ENCODE data around the gene RASL12. TPM values are rescaled to one million over a fixed set of nuclear protein-coding genes. Genes with fewer than 3 reads are reported as not detected.
"Not testable (repeated sequence)": the region's sequence is repeated elsewhere in the genome, so short reads cannot be mapped to it uniquely, and the experiment has no call there.

Gene RASL12
- total RNA-seq, 1 donor from 2014 or later = 1.4 TPM

- no peak for DNase-seq
These were observed 39.5 kb downstream of the RASL12 start for GRCh38 chr15:65028338-65028737.

- no peak for DNase-seq
These were observed 40.2 kb downstream of the RASL12 start for GRCh38 chr15:65027593-65027992.

- no peak for DNase-seq
These were observed 41.0 kb downstream of the RASL12 start for GRCh38 chr15:65026756-65027155.

- DNase-seq = no peak
These were observed 46.3 kb downstream of the RASL12 start for GRCh38 chr15:65021488-65021887.

- no peak for DNase-seq
These were observed 47.4 kb downstream of the RASL12 start for GRCh38 chr15:65020419-65020818.

GRCh38 chr15:65011198-65011597 is 56.6 kb downstream of the RASL12 start:
- not testable (repeated sequence) for DNase-seq

- DNase-seq = no peak
These were observed 58.8 kb downstream of the RASL12 start for GRCh38 chr15:65008983-65009382.

GRCh38 chr15:65006876-65007275 is 60.9 kb downstream of the RASL12 start:
- no peak for DNase-seq

- no peak for DNase-seq
These were observed 62.8 kb downstream of the RASL12 start for GRCh38 chr15:65004993-65005392.

Small RNAs within 50 kb of the gene (small RNA-seq; reads per million reads assigned to genes)
- not detected for gene AC013553.1

Other genes starting within 250 kb of the RASL12 start
- gene PIF1, start 242.3 kb downstream of the RASL12 start, total RNA-seq = 0.47 TPM
- gene PLEKHO2, start 226.1 kb downstream of the RASL12 start, total RNA-seq = 6.7 TPM
- 15.6 TPM for gene ANKDD1A, start 156.1 kb downstream of the RASL12 start, total RNA-seq
- gene SPG21, start 78.1 kb downstream of the RASL12 start, total RNA-seq = 49.0 TPM
- gene MTFMT, start 38.4 kb downstream of the RASL12 start, total RNA-seq = 16.1 TPM
- gene SLC51B, start 22.6 kb downstream of the RASL12 start, total RNA-seq = not detected
- gene KBTBD13, start 8.8 kb upstream of the RASL12 start, total RNA-seq = not detected
- 2.7 TPM for gene UBAP1L, start 47.2 kb upstream of the RASL12 start, total RNA-seq
- 19.7 TPM for gene PDCD7, start 65.8 kb upstream of the RASL12 start, total RNA-seq
- gene CLPX, start 117.4 kb upstream of the RASL12 start, total RNA-seq = 71.0 TPM
- 0.31 TPM for gene CILP, start 143.5 kb upstream of the RASL12 start, total RNA-seq
- gene PARP16, start 218.9 kb upstream of the RASL12 start, total RNA-seq = 7.3 TPM
- not detected for gene RNU5A-1, start 228.1 kb upstream of the RASL12 start, total RNA-seq
- gene RNU5B-1, start 236.7 kb upstream of the RASL12 start, total RNA-seq = not detected